AG04450 (cell line): ENCODE results near the gene TSPAN7. TPM values are rescaled to one million over a fixed set of nuclear protein-coding genes. Genes with fewer than 3 reads are reported as not detected.

Experiments used
- CTCF ChIA-PET: fragments of 300-600, 350-600 bp; formaldehyde crosslinking; extraction: SDS; loops from one replicate; lab custom pipeline; 2022; ENCODE audit warnings: antibody characterized with exemption, inconsistent platforms; lab: Charles Lee
- POLR2A ChIA-PET: fragments of 350-600 bp; formaldehyde crosslinking; extraction: SDS; loops from one replicate; lab custom pipeline; 2021; ENCODE audit warnings: antibody characterized with exemption, inconsistent platforms; lab: Yijun Ruan, JAX
- DNase-seq: peaks from one replicate; pipeline ENCODE4 v3.0.0-alpha.2; 2011; ENCODE audit warnings: low read depth, low spot score
- H3K27ac ChIP-seq: one replicate; pipeline ENCODE4 v1.5.1; 2012; ENCODE audit warnings: low read depth, low read length, control low read depth
- H3K27me3 ChIP-seq: one replicate; pipeline ENCODE4 v1.6.0; 2012; ENCODE audit warnings: low read length; ENCODE audit not compliant: control insufficient read depth, insufficient read depth
- H3K4me3 ChIP-seq: 2 replicates; pipeline ENCODE4 v1.5.1; 2011; ENCODE audit warnings: mild to moderate bottlenecking, low read depth, low read length, control low read depth
- H3K9me3 ChIP-seq: 2 replicates; pipeline ENCODE4 v1.5.1; 2012; ENCODE audit warnings: low read length; ENCODE audit not compliant: control insufficient read depth, insufficient read depth
- polyA plus RNA-seq: library from polyadenylated mRNA; depleted of rRNA; stranded (reverse); fragments of >200 nt; gene quantifications from 2 replicates; pipeline ENCODE4 v1.2.3, GENCODE V29; 2011
- TF ChIP-seq, protein P1 (sequence below): IDR thresholded peaks from 2 replicates; pipeline ENCODE4 v1.5.1; 2011; ENCODE audit warnings: low read depth, low read length, control low read depth, inconsistent platforms

The TSPAN7 gene
- polyA plus RNA-seq, 1 experiment: not detected

DNA sequence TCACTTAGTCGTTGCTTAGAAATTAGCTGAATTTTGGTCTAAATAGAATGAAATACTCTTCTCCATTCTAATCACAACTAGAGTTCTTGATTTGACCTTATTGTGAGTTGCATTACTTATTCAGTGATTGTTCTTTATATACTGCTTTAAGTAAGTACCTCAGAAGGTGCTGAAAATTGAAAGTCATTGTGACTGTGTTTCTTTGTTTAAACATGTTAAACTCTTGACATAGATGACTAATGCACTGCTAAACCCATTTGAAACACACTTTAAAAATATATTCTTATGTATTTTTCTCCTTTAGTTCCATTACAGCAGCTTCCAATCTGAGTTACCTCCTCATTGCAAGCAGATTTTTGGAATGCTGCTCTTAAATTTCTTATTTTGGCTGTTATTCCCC, 9.1 kb downstream of the TSPAN7 start:
- H3K9me3 ChIP-seq: no peaks in the 10 kb centered on the region
- H3K27me3 ChIP-seq: no peaks in the 10 kb centered on the region
- TF ChIP-seq, protein P1, sequence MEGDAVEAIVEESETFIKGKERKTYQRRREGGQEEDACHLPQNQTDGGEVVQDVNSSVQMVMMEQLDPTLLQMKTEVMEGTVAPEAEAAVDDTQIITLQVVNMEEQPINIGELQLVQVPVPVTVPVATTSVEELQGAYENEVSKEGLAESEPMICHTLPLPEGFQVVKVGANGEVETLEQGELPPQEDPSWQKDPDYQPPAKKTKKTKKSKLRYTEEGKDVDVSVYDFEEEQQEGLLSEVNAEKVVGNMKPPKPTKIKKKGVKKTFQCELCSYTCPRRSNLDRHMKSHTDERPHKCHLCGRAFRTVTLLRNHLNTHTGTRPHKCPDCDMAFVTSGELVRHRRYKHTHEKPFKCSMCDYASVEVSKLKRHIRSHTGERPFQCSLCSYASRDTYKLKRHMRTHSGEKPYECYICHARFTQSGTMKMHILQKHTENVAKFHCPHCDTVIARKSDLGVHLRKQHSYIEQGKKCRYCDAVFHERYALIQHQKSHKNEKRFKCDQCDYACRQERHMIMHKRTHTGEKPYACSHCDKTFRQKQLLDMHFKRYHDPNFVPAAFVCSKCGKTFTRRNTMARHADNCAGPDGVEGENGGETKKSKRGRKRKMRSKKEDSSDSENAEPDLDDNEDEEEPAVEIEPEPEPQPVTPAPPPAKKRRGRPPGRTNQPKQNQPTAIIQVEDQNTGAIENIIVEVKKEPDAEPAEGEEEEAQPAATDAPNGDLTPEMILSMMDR: no peak
- H3K27ac ChIP-seq: no peak overlapping the region
- POLR2A ChIA-PET: no interaction called here
- no peak for DNase-seq
- CTCF ChIA-PET: no interaction called here
- no peak overlapping the region for H3K4me3 ChIP-seq

DNA sequence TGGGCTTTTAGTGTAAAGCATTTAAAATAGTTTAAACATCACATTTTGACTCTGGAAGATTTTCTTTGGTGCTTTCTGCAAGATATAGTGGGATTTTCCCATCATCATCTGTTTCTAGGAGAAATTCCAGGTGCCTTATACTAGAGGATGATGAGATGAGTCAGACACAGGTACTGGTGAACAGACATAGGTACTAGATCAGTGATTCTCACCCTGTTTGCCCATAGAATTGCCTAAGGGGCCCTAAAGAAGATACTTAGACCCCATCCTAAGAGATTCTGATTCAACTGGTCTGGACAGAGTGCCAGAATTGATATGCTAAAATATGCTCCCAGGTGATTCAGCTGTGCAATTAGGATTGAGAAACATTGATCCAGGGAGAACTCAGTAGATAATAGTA, 9.7 kb downstream of the TSPAN7 start:
- Histone ChIP-seq H3K27me3 (no peaks in the 10 kb centered on the region), H3K27ac (no peak overlapping the region), H3K4me3 (no peak overlapping the region), H3K9me3 (no peaks in the 10 kb centered on the region)
- no peak for DNase-seq
- TF ChIP-seq, protein P1: no peak
- POLR2A ChIA-PET: no interaction called here
- CTCF ChIA-PET: no interaction called here

DNA sequence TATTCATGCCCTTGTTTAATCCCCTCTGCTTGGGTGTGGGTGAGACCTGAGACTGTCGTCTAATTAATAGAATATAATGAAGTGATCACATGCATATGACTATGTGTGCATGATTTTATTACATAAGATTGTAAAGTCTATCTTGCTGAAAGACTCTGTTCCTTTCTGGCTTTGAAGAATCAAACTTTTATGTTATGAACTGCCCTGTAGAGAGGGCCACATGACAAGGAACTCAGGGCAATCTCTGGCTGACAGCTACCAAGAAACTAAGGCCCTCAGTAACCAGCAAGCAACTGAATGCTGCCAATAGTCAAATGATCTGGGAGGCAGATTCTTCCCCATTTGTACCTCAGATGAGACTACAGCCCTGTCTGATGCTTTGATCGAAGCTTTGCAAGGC, 13.5 kb downstream of the TSPAN7 start:
- H3K27ac ChIP-seq: no peak overlapping the region
- H3K4me3 ChIP-seq: no peak overlapping the region
- CTCF ChIA-PET: no interaction called here
- TF ChIP-seq, protein P1: no peak
- H3K9me3 ChIP-seq: no peaks in the 10 kb centered on the region
- POLR2A ChIA-PET: no interaction called here
- H3K27me3 ChIP-seq: no peaks in the 10 kb centered on the region
- DNase-seq: no peak

DNA sequence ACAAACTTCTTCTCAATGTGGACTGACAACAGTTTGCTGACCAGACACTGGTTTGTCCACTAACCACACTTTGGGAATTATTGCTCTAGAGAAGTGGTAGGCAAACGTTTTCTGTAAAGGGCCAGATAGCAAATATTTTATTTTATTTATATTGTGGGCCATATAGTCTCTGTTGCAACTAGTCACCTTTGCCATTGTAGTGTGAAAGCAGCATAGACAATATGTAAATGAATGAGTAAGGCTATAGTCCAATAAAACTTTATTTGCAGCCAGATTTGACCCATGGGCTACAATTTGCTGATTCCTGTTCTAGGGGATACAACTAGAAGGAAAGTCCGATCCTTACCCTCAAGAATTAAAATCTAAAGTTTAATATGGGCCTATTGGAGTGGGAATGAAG, 14.5 kb downstream of the TSPAN7 start:
- Histone ChIP-seq H3K9me3 (no peaks in the 10 kb centered on the region), H3K4me3 (no peak overlapping the region), H3K27ac (no peak overlapping the region), H3K27me3 (no peaks in the 10 kb centered on the region)
- TF ChIP-seq, protein P1: no peak
- ChIA-PET POLR2A (no interaction called here), CTCF (no interaction called here)
- DNase-seq: no peak

DNA sequence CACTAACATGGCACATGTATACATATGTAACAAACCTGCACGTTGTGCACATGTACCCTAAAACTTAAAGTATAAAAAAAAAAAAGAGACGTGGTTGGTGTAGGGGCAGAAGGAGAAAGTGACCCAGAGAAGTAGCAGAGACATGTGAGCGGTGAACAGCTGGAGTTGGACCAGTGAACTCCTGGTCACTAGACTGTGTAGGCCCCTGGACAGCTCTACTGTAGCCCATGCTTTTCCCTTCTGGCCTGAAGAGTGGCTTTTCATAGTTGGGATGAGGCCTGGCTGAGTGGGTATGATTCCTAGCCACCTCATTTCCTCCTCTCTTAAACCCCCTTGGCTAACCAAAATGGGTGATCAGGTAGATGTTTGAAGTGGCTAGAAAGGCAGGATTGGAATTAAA, 16.4 kb downstream of the TSPAN7 start:
- TF ChIP-seq, protein P1: no peak
- H3K9me3 ChIP-seq: no peaks in the 10 kb centered on the region

More for the DNA sequence above, 16.4 kb downstream of the TSPAN7 start:
- POLR2A ChIA-PET: no interaction called here
- CTCF ChIA-PET: no interaction called here
- no peaks in the 10 kb centered on the region for H3K27me3 ChIP-seq
- DNase-seq: no peak
- no peak overlapping the region for H3K4me3 ChIP-seq
- no peak overlapping the region for H3K27ac ChIP-seq
